Skeletal muscle tissue (tissue), 4 donors: Measurements from ENCODE around the gene RSRC1. TPM values are rescaled to one million over a fixed set of nuclear protein-coding genes. Genes with fewer than 3 reads are reported as not detected.
"Not testable (repeated sequence)": the region's sequence is repeated elsewhere in the genome, so short reads cannot be mapped to it uniquely, and the experiment has no call there.

Source experiments
- H3K27ac ChIP-seq: one replicate; pipeline ENCODE4 v1.7.0; 2013; ENCODE audit warnings: mild to moderate bottlenecking, low read depth, low read length, inconsistent platforms
- H3K27me3 ChIP-seq, 3 donors: one replicate each; pipeline ENCODE4 v1.7.0; 2013; ENCODE audit warnings: low read length in 3 of 3; ENCODE audit not compliant: control insufficient read depth in 3 of 3, insufficient read depth in 3 of 3
- H3K36me3 ChIP-seq, 3 donors: one replicate each; pipeline ENCODE4 v1.7.0; 2013; ENCODE audit warnings: low read length in 3 of 3; ENCODE audit not compliant: control insufficient read depth in 3 of 3, insufficient read depth in 3 of 3
- H3K4me1 ChIP-seq, 3 donors: one replicate each; pipeline ENCODE4 v1.7.0; 2013; ENCODE audit warnings: low read length in 3 of 3, mild to moderate bottlenecking in 3 of 3; ENCODE audit not compliant: control insufficient read depth in 3 of 3, insufficient read depth in 3 of 3
- H3K4me3 ChIP-seq, 3 donors: one replicate each; pipeline ENCODE4 v1.7.0; 2013; ENCODE audit warnings: low read length in 3 of 3
- H3K9ac ChIP-seq, 3 donors: one replicate each; pipeline ENCODE4 v1.7.0; 2013; ENCODE audit warnings: low read length in 3 of 3, mild to moderate bottlenecking in 3 of 3, moderate library complexity in 2 of 3, low read depth in 1 of 3
- H3K9me3 ChIP-seq, 3 donors: one replicate each; pipeline ENCODE4 v1.7.0; 2013; ENCODE audit warnings: low read length in 3 of 3; ENCODE audit not compliant: control insufficient read depth in 3 of 3
- total RNA-seq: library from RNA; depleted of rRNA; stranded (reverse); fragments of >200 nt; gene quantifications from one replicate; pipeline ENCODE4 v1.2.3, GENCODE V29; 2014
- donor health status: Osteomylitis.

RSRC1 gene
- 33.4 TPM for total RNA-seq

- Histone ChIP-seq H3K4me3 (peak within 1 kb of the TSS; percentile 94 to 98 (median 97)), H3K9me3 (no peaks in the 10 kb centered on the region), H3K4me1 (peaks cover 11 to 24% (median 21%) of the 10 kb centered on the region in 3 donors), H3K27ac (peak within 1 kb of the TSS; percentile 65), H3K36me3 (no peaks in the 10 kb centered on the region), H3K9ac (peak within 1 kb of the TSS; percentile 80 to 92 (median 89)), H3K27me3 (peaks cover 31 to 40% (median 32%) of the 10 kb centered on the region in 3 donors)
These were observed at the start of gene RSRC1 for GRCh38 chr3:158109804-158110657. RSRC1 (plus strand) TSS chr3:158110089; CDS start chr3:158122105, 12,016 bp downstream.

GRCh38 chr3:158065574-158065973 is 44.3 kb upstream of the RSRC1 start:
- H3K27ac ChIP-seq, H3K4me3 ChIP-seq, H3K9me3 ChIP-seq, H3K27me3 ChIP-seq, H3K36me3 ChIP-seq, H3K4me1 ChIP-seq, H3K9ac ChIP-seq: not testable (repeated sequence)

- no peaks in the 10 kb centered on the region for H3K4me1 ChIP-seq
- no peaks in the 10 kb centered on the region for H3K36me3 ChIP-seq
- peaks cover 0 to 11% (median 0%) of the 10 kb centered on the region in 3 donors for H3K27me3 ChIP-seq
- no peak overlapping the region for H3K27ac ChIP-seq
- no peak overlapping the region for H3K4me3 ChIP-seq
- H3K9ac ChIP-seq, result no peak overlapping the region
- H3K9me3 ChIP-seq, result no peaks in the 10 kb centered on the region
These were observed 37.1 kb upstream of the RSRC1 start for GRCh38 chr3:158072790-158073189.

- Histone ChIP-seq H3K9ac (no peak overlapping the region), H3K9me3 (no peaks in the 10 kb centered on the region), H3K4me3 (no peak overlapping the region), H3K36me3 (no peaks in the 10 kb centered on the region), H3K27me3 (peaks cover 0 to 14% (median 0%) of the 10 kb centered on the region in 3 donors), H3K27ac (no peak overlapping the region), H3K4me1 (no peaks in the 10 kb centered on the region)
These were observed 35.3 kb upstream of the RSRC1 start for GRCh38 chr3:158074591-158074990.

- Histone ChIP-seq H3K9ac (no peak overlapping the region), H3K9me3 (no peaks in the 10 kb centered on the region), H3K27ac (no peak overlapping the region), H3K4me3 (no peak overlapping the region), H3K27me3 (peaks cover 0 to 7% (median 3%) of the 10 kb centered on the region in 3 donors), H3K4me1 (no peaks in the 10 kb centered on the region), H3K36me3 (no peaks in the 10 kb centered on the region)
These were observed 30.3 kb upstream of the RSRC1 start for GRCh38 chr3:158079599-158079998.

- Histone ChIP-seq H3K9me3 (no peaks in the 10 kb centered on the region), H3K27me3 (peaks cover 2 to 12% (median 10%) of the 10 kb centered on the region in 3 donors), H3K9ac (no peak overlapping the region), H3K36me3 (no peaks in the 10 kb centered on the region), H3K4me3 (no peak overlapping the region), H3K4me1 (no peaks in the 10 kb centered on the region), H3K27ac (no peak overlapping the region)
These were observed 25.2 kb upstream of the RSRC1 start for GRCh38 chr3:158084651-158085050.

- no peak overlapping the region for H3K4me3 ChIP-seq
- H3K36me3 ChIP-seq, result no peaks in the 10 kb centered on the region
- H3K9me3 ChIP-seq, result no peaks in the 10 kb centered on the region
- no peak overlapping the region for H3K9ac ChIP-seq
- no peaks in the 10 kb centered on the region for H3K4me1 ChIP-seq
- H3K27me3 ChIP-seq, result peaks cover 2 to 12% (median 10%) of the 10 kb centered on the region in 3 donors
- H3K27ac ChIP-seq, result no peak overlapping the region
These were observed 24.5 kb upstream of the RSRC1 start for GRCh38 chr3:158085358-158085757.

- peaks cover 2 to 12% (median 10%) of the 10 kb centered on the region in 3 donors for H3K27me3 ChIP-seq
- H3K9ac ChIP-seq, result no peak overlapping the region
- no peaks in the 10 kb centered on the region for H3K4me1 ChIP-seq
- no peak overlapping the region for H3K4me3 ChIP-seq
- no peak overlapping the region for H3K27ac ChIP-seq
- H3K9me3 ChIP-seq, result no peaks in the 10 kb centered on the region
- no peaks in the 10 kb centered on the region for H3K36me3 ChIP-seq
These were observed 24.0 kb upstream of the RSRC1 start for GRCh38 chr3:158085931-158086330.

- Histone ChIP-seq H3K9ac (no peak overlapping the region), H3K27ac (no peak overlapping the region), H3K4me1 (no peaks in the 10 kb centered on the region), H3K4me3 (no peak overlapping the region), H3K27me3 (peaks cover 2 to 12% (median 10%) of the 10 kb centered on the region in 3 donors), H3K36me3 (no peaks in the 10 kb centered on the region), H3K9me3 (no peaks in the 10 kb centered on the region)
These were observed 23.5 kb upstream of the RSRC1 start for GRCh38 chr3:158086361-158086760.

- Histone ChIP-seq H3K9ac (no peak overlapping the region), H3K27me3 (peaks cover 5 to 14% (median 12%) of the 10 kb centered on the region in 3 donors), H3K4me1 (no peaks in the 10 kb centered on the region), H3K36me3 (no peaks in the 10 kb centered on the region), H3K9me3 (no peaks in the 10 kb centered on the region), H3K27ac (no peak overlapping the region), H3K4me3 (no peak overlapping the region)
These were observed 23.1 kb upstream of the RSRC1 start for GRCh38 chr3:158086776-158087175.
